Measurements from ENCODE around the gene FAM131B. TPM values are rescaled to one million over a fixed set of nuclear protein-coding genes. Genes with fewer than 3 reads are reported as not detected.
A peak's percentile ranks its signal among the peaks of the same experiment; 100 is the strongest.

The FAM131B gene
- total RNA-seq, 1 experiment from 2014 or later, result 17.3 TPM

GRCh38 chr7:143305423-143306070, 57.0 kb downstream of the FAM131B start:
- Histone ChIP-seq H2BK12ac (ENCODE audit: insufficient read length, low read depth, low read length) (no peak overlapping the region), H2AK5ac (ENCODE audit: insufficient read length, low read length) (no peak overlapping the region), H2AFZ (ENCODE audit: low read length) (no peak overlapping the region), H3K23me2 (ENCODE audit: insufficient read length, low read depth, low read length, poor library complexity, severe bottlenecking) (no peaks in the 10 kb centered on the region), H3K27ac (ENCODE audit: insufficient read length, low read depth, low read length) (no peak overlapping the region), H3K14ac (ENCODE audit: insufficient read depth, low read length) (no peak overlapping the region), H4K20me1 (ENCODE audit: control insufficient read depth, insufficient read depth, insufficient read length) (no peaks in the 10 kb centered on the region), H4K5ac (ENCODE audit: insufficient read length, low read depth, low read length) (no peak overlapping the region), H3K4me1 (ENCODE audit: insufficient read depth, low read length) (no peaks in the 10 kb centered on the region), H3K9ac (ENCODE audit: extremely low read depth, insufficient read length, low read length) (no peak overlapping the region), H4K8ac (replicated peaks; ENCODE audit: insufficient read length, low read depth, low read length) (no peak overlapping the region), H3K79me2 (ENCODE audit: insufficient read depth, low read length) (no peaks in the 10 kb centered on the region), H2BK15ac (ENCODE audit: low read depth, low read length) (no peak overlapping the region), H2BK20ac (ENCODE audit: low read depth, low read length, poor library complexity, severe bottlenecking) (no peak overlapping the region), H4K91ac (ENCODE audit: insufficient read length, low read depth, low read length) (no peak overlapping the region), H3K23ac (ENCODE audit: insufficient read length, low read depth, low read length) (no peak overlapping the region), H3T11ph (ENCODE audit: low read length) (no peak overlapping the region), H3K9me3 (ENCODE audit: control insufficient read depth, low read depth, low read length) (no peaks in the 10 kb centered on the region), H3K27me3 (ENCODE audit: insufficient read depth, low read length) (no peaks in the 10 kb centered on the region), H2BK5ac (ENCODE audit: insufficient read length, low read length) (no peak overlapping the region), H2BK120ac (ENCODE audit: low read depth, low read length, poor library complexity, severe bottlenecking) (no peak overlapping the region), H3K79me1 (ENCODE audit: insufficient read depth, low read depth, low read length, poor library complexity, severe bottlenecking) (no peaks in the 10 kb centered on the region), H3K4me2 (ENCODE audit: insufficient read depth, insufficient read length, low read length) (no peak overlapping the region), H3K18ac (ENCODE audit: insufficient read length, low read depth, low read length) (no peak overlapping the region), H3K4ac (ENCODE audit: low read depth, low read length) (no peak overlapping the region), H3K56ac (ENCODE audit: insufficient read length, low read depth, low read length) (no peak overlapping the region)
- Mint-ChIP-seq H3K4me3 (no peak overlapping the region; a peak in 1 of 5 replicates), H3K36me3 (ENCODE audit: insufficient read depth in 1 of 3, low read depth in 3 of 3) (peaks cover 58 to 83% (median 82%) of the 10 kb centered on the region in 3 experiments), H3K9me3 (no peaks in the 10 kb centered on the region), H3K27ac (no peak overlapping the region), H3K4me1 (no peaks in the 10 kb centered on the region), H3K27me3 (ENCODE audit: low read depth) (no peaks in the 10 kb centered on the region)
- peak; percentile 64 for DNase-seq
- no CpG with 5 or more reads among the region's 10 CpGs for WGBS (ENCODE audit: extremely low coverage, insufficient read length, low lambda C conversion rate)
- TF ChIP-seq CTCF (conservative IDR thresholded peaks at IDR 0.05), result peak; percentile 87
